ENCODE results near the gene MGP. TPM values are rescaled to one million over a fixed set of nuclear protein-coding genes. Genes with fewer than 3 reads are reported as not detected.

Gene MGP
- not detected in 2 replicates for total RNA-seq

DNA sequence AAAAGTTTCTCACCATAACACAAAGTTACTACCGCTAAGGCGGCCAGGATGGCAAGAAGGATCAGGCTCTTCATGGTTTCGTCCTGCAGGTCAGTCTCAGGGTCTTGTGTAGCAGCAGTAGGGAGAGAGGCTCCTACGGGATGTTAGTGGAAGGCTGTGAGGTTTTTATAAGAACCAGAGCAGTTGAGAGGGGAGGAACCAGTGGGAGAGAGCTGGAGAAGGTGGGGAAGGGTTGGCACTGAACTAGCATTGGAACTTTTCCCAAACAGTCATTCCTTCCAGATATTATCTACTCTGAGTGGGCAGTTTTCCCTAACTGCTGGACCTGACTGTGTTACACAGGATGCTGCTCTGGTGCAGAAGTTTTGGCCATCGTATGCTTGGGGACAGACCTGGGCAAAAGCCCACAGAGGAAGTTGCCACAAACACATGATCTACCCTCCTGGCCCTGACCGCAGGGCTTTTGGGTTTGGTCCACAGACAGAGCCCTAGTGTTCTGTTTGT, at the start of gene MGP:
Gene MGP (minus strand): TSS at position 137 of the 504 bp plus-strand sequence. CDS start 63 bp downstream, at position 74.
- H3K9me3 Mint-ChIP-seq, result no peaks in the 10 kb centered on the region
- peaks cover 9% of the 10 kb centered on the region for H3K4me1 Mint-ChIP-seq
- H3K27ac Mint-ChIP-seq, result no peak within 1 kb of the TSS
- DNase-seq, result no peak
- no peaks in the 10 kb centered on the region for H3K36me3 Mint-ChIP-seq (ENCODE audit: low read depth)
- intact Hi-C loops (cut with micrococcal nuclease), result no loop called here
- H3K4me3 Mint-ChIP-seq, result no peak within 1 kb of the TSS
- H3K27me3 Mint-ChIP-seq, result peaks cover 24% of the 10 kb centered on the region

DNA sequence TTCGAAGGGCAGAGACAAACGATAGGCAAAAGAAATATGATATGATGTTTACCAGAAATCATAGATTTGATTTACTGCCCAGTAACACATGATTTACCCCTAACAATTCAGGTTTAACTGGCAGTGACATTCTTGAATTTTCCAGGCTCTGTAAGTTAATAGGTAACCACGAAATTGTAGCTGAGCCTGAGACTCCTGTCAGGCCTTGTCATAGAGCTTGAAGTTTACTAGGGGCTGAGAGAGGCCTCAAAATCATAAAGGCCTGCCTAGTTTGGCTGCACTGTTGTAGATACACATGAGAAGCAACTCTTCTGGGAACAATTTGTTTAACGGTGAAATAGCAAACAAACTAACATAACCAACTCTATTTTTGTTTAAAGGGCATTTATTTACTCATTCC, 49.4 kb upstream of the MGP start:
- Mint-ChIP-seq H3K4me1 (peaks cover 10% of the 10 kb centered on the region), H3K4me3 (no peak overlapping the region), H3K27me3 (no peaks in the 10 kb centered on the region), H3K27ac (no peak overlapping the region), H3K9me3 (no peaks in the 10 kb centered on the region), H3K36me3 (ENCODE audit: low read depth) (peaks cover 55% of the 10 kb centered on the region)
- intact Hi-C loops (cut with micrococcal nuclease), result no loop called here
- no peak for DNase-seq

DNA sequence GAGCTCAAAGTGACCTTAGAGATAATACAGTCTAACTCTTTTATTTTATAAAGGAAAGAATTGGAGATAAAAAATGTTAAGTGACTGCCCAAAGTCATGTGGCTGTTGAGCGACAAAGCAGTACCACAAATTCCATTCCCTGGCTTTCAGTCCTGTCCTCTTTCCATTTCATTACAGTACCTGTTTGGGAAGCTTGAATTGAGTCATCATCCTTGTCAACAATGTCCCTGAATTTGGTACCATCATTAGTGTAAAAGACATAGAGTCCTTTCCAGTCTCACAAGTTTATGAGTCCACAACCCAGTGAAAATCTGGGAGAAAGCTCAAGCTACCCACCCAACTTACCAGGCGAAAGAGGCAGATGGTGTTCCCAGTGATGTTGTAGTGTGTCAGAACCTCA, 48.9 kb upstream of the MGP start:
- Mint-ChIP-seq H3K36me3 (ENCODE audit: low read depth) (peaks cover 50% of the 10 kb centered on the region), H3K27ac (no peak overlapping the region), H3K9me3 (no peaks in the 10 kb centered on the region), H3K4me3 (no peak overlapping the region), H3K27me3 (no peaks in the 10 kb centered on the region), H3K4me1 (peaks cover 8% of the 10 kb centered on the region)
- intact Hi-C loops (cut with micrococcal nuclease), result no loop called here
- no peak for DNase-seq

DNA sequence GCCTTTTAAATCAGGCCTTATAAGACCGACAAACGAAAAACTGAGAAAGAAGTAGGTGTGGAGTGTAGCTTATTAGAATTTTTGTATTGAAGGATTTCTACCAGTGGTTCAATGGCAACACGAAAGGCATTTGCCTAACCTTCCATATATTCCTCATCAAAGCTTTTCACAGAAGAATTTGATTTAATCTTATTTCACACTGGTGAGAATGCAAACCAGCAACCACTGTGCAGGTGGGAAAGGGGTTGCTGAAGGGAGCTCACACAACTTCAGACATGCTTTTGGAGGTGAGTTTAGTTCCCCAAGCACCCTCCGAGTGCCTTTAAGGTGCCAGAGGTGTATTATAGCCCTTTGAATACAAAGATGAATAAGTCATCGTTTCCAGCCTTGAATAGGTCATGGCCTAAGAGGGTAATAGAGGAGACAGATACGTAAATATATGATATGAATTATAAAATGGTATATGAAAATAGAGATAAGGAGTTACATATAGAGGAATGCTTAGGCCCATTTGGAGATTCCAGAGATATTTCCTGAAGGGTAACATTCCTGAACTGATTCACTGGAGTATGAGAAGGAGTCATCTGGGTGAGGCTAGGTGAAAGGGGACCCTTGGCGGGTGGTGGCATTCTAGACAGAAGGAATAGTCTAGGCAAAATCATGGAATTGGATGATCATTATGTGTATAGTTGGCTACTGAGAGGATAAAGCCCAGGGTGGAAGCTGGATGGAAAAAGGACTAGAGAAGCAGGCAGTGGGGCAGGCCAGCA, 46.3 kb upstream of the MGP start:
- Mint-ChIP-seq H3K36me3 (ENCODE audit: low read depth) (peaks cover 51% of the 10 kb centered on the region), H3K4me3 (no peak overlapping the region), H3K4me1 (no peaks in the 10 kb centered on the region), H3K27ac (no peak overlapping the region), H3K9me3 (no peaks in the 10 kb centered on the region), H3K27me3 (no peaks in the 10 kb centered on the region)
- intact Hi-C loops (cut with micrococcal nuclease), result no loop called here
- no peak for DNase-seq

DNA sequence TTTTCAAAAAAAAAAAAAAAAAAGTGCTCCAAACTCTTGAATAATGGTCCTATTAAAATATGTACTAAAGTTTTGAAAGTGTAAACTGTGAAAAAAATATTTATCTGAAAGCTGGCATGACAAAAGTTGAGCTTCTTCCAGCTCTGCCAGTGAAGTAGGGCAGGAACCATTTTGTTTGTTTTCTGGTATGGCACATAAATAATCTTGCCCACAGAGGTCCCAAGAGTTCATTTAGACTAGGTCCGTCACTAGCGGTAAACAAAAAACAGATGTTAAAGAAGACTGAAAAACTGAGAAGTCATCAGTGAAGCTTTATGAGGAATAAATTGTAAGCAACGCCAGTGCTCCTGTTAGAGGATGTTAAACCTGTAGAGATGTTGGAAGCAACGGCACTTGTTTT, 45.7 kb upstream of the MGP start:
- Mint-ChIP-seq H3K27ac (no peak overlapping the region), H3K4me3 (no peak overlapping the region), H3K9me3 (no peaks in the 10 kb centered on the region), H3K4me1 (no peaks in the 10 kb centered on the region), H3K27me3 (no peaks in the 10 kb centered on the region), H3K36me3 (ENCODE audit: low read depth) (peaks cover 47% of the 10 kb centered on the region)
- intact Hi-C loops (cut with micrococcal nuclease), result no loop called here
- no peak for DNase-seq

DNA sequence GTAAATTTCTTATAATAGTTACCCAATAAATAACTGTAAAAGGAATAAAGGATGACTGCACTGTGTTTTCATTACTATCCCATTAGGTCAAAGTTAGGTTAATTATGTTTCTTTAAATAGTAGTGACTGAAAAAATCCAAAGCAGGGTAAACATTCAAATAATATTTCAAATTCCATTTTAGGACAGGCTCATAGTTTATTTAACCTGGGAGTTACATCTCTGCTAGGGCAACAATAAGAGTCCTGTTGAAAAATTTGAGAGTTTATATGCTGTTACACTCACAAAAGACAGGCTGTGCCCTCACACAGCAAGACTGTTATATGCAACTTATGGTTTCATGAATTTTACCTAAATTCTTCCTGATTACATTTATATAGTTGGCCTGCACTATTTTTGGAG, 44.6 kb upstream of the MGP start:
- intact Hi-C loops (cut with micrococcal nuclease), result no loop called here
- peaks cover 45% of the 10 kb centered on the region for H3K36me3 Mint-ChIP-seq (ENCODE audit: low read depth)
- H3K9me3 Mint-ChIP-seq, result no peaks in the 10 kb centered on the region
- H3K27ac Mint-ChIP-seq, result no peak overlapping the region
- H3K27me3 Mint-ChIP-seq, result no peaks in the 10 kb centered on the region
- H3K4me1 Mint-ChIP-seq, result no peaks in the 10 kb centered on the region
- no peak for DNase-seq
- H3K4me3 Mint-ChIP-seq, result no peak overlapping the region

DNA sequence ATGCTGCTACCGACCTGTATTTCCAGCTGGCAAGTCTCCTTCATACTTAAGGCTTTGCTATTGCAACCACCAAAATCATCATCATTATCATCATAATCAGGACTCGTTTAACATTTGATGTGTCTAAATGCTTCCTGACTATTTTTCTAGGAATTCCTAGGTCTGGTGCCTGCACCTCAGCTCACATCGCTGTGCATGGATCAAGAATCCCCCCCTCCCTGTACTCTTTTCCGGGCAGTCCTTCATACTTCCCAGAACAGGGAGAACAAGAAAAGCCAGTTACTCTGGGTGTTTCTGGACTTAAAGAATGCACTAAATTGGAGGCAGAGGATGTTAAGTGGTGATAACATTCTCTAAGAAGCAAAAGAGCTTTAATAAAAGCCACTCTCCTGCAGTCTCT, 43.3 kb upstream of the MGP start:
- Mint-ChIP-seq H3K4me1 (no peaks in the 10 kb centered on the region), H3K27ac (no peak overlapping the region), H3K36me3 (ENCODE audit: low read depth) (peaks cover 42% of the 10 kb centered on the region), H3K4me3 (no peak overlapping the region), H3K27me3 (no peaks in the 10 kb centered on the region), H3K9me3 (no peaks in the 10 kb centered on the region)
- DNase-seq, result no peak
- intact Hi-C loops (cut with micrococcal nuclease), result no loop called here

DNA sequence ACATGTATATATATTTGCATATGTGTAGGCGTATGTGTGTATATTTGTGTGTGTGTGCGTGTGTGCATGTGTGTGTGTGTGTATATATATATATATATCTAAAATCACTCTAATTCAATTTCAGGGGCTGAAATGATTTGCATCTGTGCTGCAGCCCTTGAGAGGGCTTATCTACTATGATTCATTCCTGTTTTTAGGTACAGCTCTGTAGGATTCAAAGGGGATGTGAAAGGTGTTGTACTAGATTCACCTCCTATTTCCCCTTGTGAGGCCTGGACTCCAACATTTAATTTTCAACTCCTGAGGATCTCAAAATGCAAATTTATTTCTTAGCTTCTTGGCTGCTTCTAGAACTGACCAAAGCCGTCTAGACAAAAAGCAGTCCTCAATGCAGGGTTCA, 41.6 kb upstream of the MGP start:
- no peak overlapping the region for H3K4me3 Mint-ChIP-seq
- H3K36me3 Mint-ChIP-seq (ENCODE audit: low read depth), result peaks cover 31% of the 10 kb centered on the region
- DNase-seq, result no peak
- no peaks in the 10 kb centered on the region for H3K4me1 Mint-ChIP-seq
- intact Hi-C loops (cut with micrococcal nuclease), result no loop called here
- no peak overlapping the region for H3K27ac Mint-ChIP-seq
- no peaks in the 10 kb centered on the region for H3K9me3 Mint-ChIP-seq
- H3K27me3 Mint-ChIP-seq, result no peaks in the 10 kb centered on the region

DNA sequence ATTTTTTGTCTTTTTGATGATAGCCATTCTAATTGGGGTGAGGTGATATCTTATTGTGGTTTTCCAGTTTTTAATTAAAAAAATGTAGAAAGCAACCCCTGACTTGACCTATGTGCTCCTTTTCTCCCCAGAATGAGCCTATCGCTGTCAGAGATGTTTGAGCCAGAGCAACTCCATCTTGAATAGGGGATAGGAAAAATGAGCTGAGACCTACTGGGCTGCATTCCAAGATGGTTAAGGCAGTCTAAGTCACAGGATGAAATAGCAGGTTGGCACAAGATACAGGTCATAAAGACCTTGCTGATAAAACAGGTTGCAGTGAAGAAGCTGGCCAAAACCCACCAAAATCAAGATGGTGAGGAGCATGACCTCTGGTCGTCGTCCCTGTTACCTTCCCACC, 38.9 kb upstream of the MGP start:
- Mint-ChIP-seq H3K4me3 (no peak overlapping the region), H3K9me3 (no peaks in the 10 kb centered on the region), H3K27me3 (no peaks in the 10 kb centered on the region), H3K4me1 (peaks cover 15% of the 10 kb centered on the region), H3K27ac (no peak overlapping the region), H3K36me3 (ENCODE audit: low read depth) (peaks cover 32% of the 10 kb centered on the region)
- DNase-seq, result no peak
- intact Hi-C loops (cut with micrococcal nuclease), result no loop called here

DNA sequence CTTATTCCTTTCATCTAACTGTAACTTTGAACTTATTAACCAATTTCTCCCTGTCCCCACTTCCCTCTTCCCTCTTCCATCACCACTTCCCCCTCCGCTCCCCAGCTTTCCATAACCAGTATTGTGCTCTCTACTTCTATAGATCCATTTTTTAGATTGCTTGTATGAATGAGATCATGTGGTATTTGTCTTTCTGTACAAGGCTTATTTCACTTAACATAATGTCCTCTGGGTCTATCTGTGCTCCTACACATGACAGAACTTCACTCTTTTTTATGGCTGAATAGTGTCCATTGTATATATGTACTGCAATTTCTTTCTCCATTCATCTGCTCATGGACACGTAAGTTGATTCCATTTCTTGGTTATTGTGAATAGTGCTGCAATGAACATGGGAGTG, 38.3 kb upstream of the MGP start:
- intact Hi-C loops (cut with micrococcal nuclease), result no loop called here
- H3K4me1 Mint-ChIP-seq, result peaks cover 15% of the 10 kb centered on the region
- H3K9me3 Mint-ChIP-seq, result no peaks in the 10 kb centered on the region
- peaks cover 36% of the 10 kb centered on the region for H3K36me3 Mint-ChIP-seq (ENCODE audit: low read depth)
- no peak overlapping the region for H3K27ac Mint-ChIP-seq
- no peak overlapping the region for H3K4me3 Mint-ChIP-seq
- no peak for DNase-seq
- no peaks in the 10 kb centered on the region for H3K27me3 Mint-ChIP-seq

DNA sequence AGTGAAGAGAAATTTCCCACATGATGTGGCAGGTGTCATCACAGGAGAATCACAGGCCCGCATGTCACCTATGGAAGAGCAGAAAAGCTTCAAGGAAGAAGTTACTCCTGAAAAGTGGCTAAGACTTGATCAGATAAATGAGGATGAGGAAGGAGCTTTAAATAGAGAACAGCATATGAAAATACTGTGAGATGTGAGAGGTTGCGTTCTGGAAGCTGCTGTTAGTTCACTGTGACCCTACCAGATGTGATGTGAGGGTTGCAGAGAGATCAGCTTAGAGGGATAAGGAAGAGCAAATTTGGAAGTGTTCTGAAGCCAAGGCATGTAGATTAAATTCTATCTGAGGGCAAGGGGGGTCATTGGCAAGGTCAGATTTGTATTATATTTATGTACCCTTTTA, 35.6 kb upstream of the MGP start:
- Mint-ChIP-seq H3K9me3 (no peaks in the 10 kb centered on the region), H3K27ac (peak overlapping the region; percentile 69), H3K27me3 (no peaks in the 10 kb centered on the region), H3K4me1 (peaks cover 15% of the 10 kb centered on the region), H3K36me3 (ENCODE audit: low read depth) (peaks cover 44% of the 10 kb centered on the region), H3K4me3 (peak overlapping the region; percentile 15)
- intact Hi-C loops (cut with micrococcal nuclease), result no loop called here
- peak; percentile 54 for DNase-seq

DNA sequence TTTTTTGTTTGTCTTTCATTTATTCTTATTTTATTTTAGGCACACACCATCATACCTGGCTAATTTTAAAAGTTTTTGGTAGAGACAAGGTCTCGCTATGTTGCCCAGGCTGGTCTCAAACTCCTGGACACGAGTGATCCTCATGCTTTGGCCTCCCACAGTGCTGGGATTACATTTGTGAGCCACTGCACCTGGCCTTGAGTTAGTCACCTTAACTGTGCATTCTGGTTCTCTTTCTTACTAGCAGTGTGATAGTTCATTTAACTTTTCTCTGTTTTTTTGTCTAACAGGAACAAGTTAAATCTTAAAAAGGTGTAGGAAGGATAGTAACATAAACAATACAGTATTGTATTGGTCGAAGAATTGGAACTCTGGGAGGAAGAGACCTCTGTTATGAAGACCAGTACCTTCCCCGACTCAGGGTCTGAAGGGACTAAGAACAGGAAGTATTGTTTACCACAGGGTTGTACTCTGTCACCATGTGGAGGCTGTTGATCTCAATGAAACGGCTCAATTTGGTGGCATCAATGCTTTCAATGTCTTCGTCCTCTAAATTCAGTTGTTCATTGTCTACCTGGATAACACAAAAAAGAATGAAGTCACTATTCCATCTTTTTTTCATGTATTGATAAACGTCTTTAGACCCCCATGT, 34.9 kb upstream of the MGP start:
- H3K4me3 Mint-ChIP-seq, result peak overlapping the region; percentile 15

DNA sequence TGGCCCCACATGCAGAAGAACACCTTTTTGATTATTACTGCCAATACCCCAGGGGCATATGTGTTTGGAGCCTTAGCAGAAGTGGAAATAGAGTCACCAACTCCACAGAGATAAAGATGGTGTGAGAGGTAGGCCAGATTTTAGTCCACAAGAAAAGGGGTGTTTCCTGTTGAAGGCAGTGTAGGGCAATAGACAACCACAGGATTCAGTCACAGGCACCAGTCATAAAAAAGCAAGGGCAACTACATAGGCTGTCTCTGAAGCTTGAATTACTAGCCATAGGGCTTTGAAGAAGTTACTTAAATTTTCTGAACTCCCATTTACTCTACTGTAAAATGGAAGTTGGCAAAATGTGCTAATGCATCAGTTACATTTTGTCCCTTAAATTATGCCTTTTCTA, 33.8 kb upstream of the MGP start:
- DNase-seq, result no peak
- Mint-ChIP-seq H3K27me3 (no peaks in the 10 kb centered on the region), H3K4me1 (peaks cover 15% of the 10 kb centered on the region), H3K36me3 (ENCODE audit: low read depth) (peaks cover 58% of the 10 kb centered on the region), H3K4me3 (no peak overlapping the region), H3K27ac (no peak overlapping the region), H3K9me3 (no peaks in the 10 kb centered on the region)
- intact Hi-C loops (cut with micrococcal nuclease), result no loop called here

More for the DNA sequence above, 34.9 kb upstream of the MGP start:
- Mint-ChIP-seq H3K27me3 (no peaks in the 10 kb centered on the region), H3K9me3 (no peaks in the 10 kb centered on the region), H3K27ac (peak overlapping the region; percentile 69), H3K4me1 (peaks cover 15% of the 10 kb centered on the region), H3K36me3 (ENCODE audit: low read depth) (peaks cover 50% of the 10 kb centered on the region)
- peak; percentile 61 for DNase-seq
- intact Hi-C loops (cut with micrococcal nuclease), result loop anchor here (1.0 kb wide), 1 partner anchor 10 kb away; no protein-coding TSS in a partner anchor

DNA sequence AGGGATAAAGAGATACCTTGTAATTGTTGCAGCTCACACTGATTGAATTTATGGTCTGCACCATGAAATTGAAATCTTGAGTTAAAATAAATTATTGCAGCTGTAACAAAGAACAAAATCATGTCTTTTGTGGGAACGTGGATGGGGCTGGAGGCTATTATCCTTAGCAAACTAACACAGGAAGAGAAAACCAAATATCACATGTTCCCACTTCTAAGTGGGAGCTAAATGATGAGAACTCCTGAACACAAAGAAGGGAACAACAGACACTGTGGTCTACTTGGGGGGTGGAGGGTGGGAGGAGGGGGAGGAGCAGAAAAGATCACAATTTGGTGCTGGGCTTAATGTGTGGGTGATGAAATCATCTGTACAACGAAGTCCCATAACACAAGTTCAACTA, 30.1 kb upstream of the MGP start:
- Mint-ChIP-seq H3K27ac (no peak overlapping the region), H3K4me3 (no peak overlapping the region), H3K36me3 (ENCODE audit: low read depth) (peaks cover 73% of the 10 kb centered on the region), H3K9me3 (no peaks in the 10 kb centered on the region), H3K27me3 (no peaks in the 10 kb centered on the region), H3K4me1 (peaks cover 15% of the 10 kb centered on the region)
- intact Hi-C loops (cut with micrococcal nuclease), result no loop called here
- no peak for DNase-seq

All from activated CD4-positive, alpha-beta T cell treated with anti-CD3 and anti-CD28 coated beads, Interleukin-2, amount 10 ng/mL, durations not matched to agents 24 days and 14 days (primary cell).